B cell (primary cell): Measurements from ENCODE around the gene DHDDS. TPM values are rescaled to one million over a fixed set of nuclear protein-coding genes. Genes with fewer than 3 reads are reported as not detected.
A peak's percentile ranks its signal among the peaks of the same experiment; 100 is the strongest.

Experiments used
- ATAC-seq: fragments of 200-7000 bp; cut with Tn5 transposase; one replicate; pipeline ENCODE4 v1.10.0; 2021; ENCODE audit warnings: low read depth, mild to moderate bottlenecking, moderate number of reproducible peaks, moderate library complexity
- CTCF ChIA-PET: fragments of 350-600 bp; sonication (Branson Sonifier 250); formaldehyde crosslinking; loops from one replicate; lab custom pipeline; 2021; ENCODE audit warnings: antibody characterized with exemption, inconsistent platforms; lab: Charles Lee
- POLR2A ChIA-PET: fragments of 350-600 bp; sonication (Branson Sonifier 250); formaldehyde crosslinking; loops from one replicate; lab custom pipeline; 2021; ENCODE audit warnings: antibody characterized with exemption; lab: Charles Lee
- DNase-seq: peaks from one replicate; pipeline ENCODE4 v3.0.0; 2013
- H2AFZ ChIP-seq: 2 replicates; pipeline ENCODE4 v1.6.1; 2012; ENCODE audit warnings: mild to moderate bottlenecking, low read depth, low read length; ENCODE audit not compliant: insufficient read depth, poor library complexity, severe bottlenecking
- H3K27ac ChIP-seq, 2 donors: 1 replicate in 1 of 2; 2 replicates in 1 of 2; pipeline ENCODE4 v1.5.1; 2012 to 2013; ENCODE audit warnings: low read length in 2 of 2, mild to moderate bottlenecking in 2 of 2, moderate library complexity in 1 of 2
- H3K27me3 ChIP-seq, 4 experiments: fragments of 200-600 bp in 1 of 4; sonication (generic) in 1 of 4; replicated peaks in 1 of 4; 1 replicate in 2 of 4; 2 replicates in 2 of 4; pipeline versions ENCODE4 v1.6.1 to v1.7.0; 2013 to 2016; ENCODE audit warnings: low read length in 3 of 4, mild to moderate bottlenecking in 2 of 4, mixed read lengths in 1 of 4, moderate library complexity in 1 of 4; ENCODE audit not compliant: insufficient read depth in 4 of 4, control insufficient read depth in 3 of 4; ENCODE audit errors: control extremely low read depth in 1 of 4
- H3K36me3 ChIP-seq, 2 experiments: replicated peaks in 1 of 2; 1 replicate in 1 of 2; 2 replicates in 1 of 2; pipeline versions ENCODE4 v1.6.1 to v1.7.1; 2013; ENCODE audit warnings: low read length in 1 of 2; ENCODE audit not compliant: insufficient read depth in 2 of 2, control insufficient read depth in 1 of 2; ENCODE audit errors: control extremely low read depth in 1 of 2, extremely low read depth in 1 of 2
- H3K4me1 ChIP-seq, 2 donors: fragments of 200-600 bp in 1 of 2; sonication (generic) in 1 of 2; 1 replicate in 1 of 2; 2 replicates in 1 of 2; pipeline versions ENCODE4 v1.5.1 to v1.6.1; 2013 to 2017; ENCODE audit warnings: low read length in 2 of 2; ENCODE audit not compliant: control insufficient read depth in 2 of 2, insufficient read depth in 2 of 2
- H3K4me2 ChIP-seq: replicated peaks from 2 replicates; pipeline ENCODE3; 2012; ENCODE audit warnings: mild to moderate bottlenecking, low read depth, low read length; ENCODE audit not compliant: poor library complexity, severe bottlenecking
- H3K4me3 ChIP-seq, 5 experiments: fragments of 200-600 bp in 1 of 5; sonication (generic) in 1 of 5; 1 replicate in 3 of 5; 2 replicates in 2 of 5; pipeline versions ENCODE4 v1.5.1 to v1.7.0; 2011 to 2016; ENCODE audit warnings: low read length in 4 of 5, mild to moderate bottlenecking in 4 of 5, low read depth in 2 of 5, control low read depth in 1 of 5, moderate library complexity in 1 of 5; ENCODE audit not compliant: insufficient read depth in 1 of 5; ENCODE audit errors: control extremely low read depth in 1 of 5, extremely low read depth in 1 of 5
- H3K79me2 ChIP-seq: fragments of 200-600 bp; sonication (generic); one replicate; pipeline ENCODE4 v1.6.0; 2016; ENCODE audit warnings: low read length; ENCODE audit not compliant: control insufficient read depth, insufficient read depth
- H3K9ac ChIP-seq: fragments of 200-600 bp; sonication (generic); 2 replicates; pipeline ENCODE4 v1.6.1; 2017; ENCODE audit warnings: mild to moderate bottlenecking, low read length, moderate library complexity
- H3K9me3 ChIP-seq, 3 donors: one replicate each; pipeline versions ENCODE4 v1.6.1 to v1.7.1; 2013; ENCODE audit warnings: low read length in 2 of 3; ENCODE audit not compliant: control insufficient read depth in 2 of 3, insufficient read depth in 1 of 3; ENCODE audit errors: control extremely low read depth in 1 of 3
- H4K20me1 ChIP-seq: 2 replicates; pipeline ENCODE4 v1.6.0; 2012; ENCODE audit warnings: mild to moderate bottlenecking, low read length; ENCODE audit not compliant: insufficient read depth, control insufficient read depth, poor library complexity, severe bottlenecking
- H3K27ac Mint-ChIP-seq: one replicate; pipeline ENCODE4 v1.8.0; 2021; ENCODE audit warnings: mixed read lengths
- H3K27me3 Mint-ChIP-seq: one replicate; pipeline ENCODE4 v1.8.0; 2021; ENCODE audit warnings: mixed read lengths
- H3K4me1 Mint-ChIP-seq: one replicate; pipeline ENCODE4 v1.8.0; 2021; ENCODE audit warnings: mixed read lengths
- H3K4me3 Mint-ChIP-seq: one replicate; pipeline ENCODE4 v1.8.0; 2021; ENCODE audit warnings: mixed read lengths
- H3K9me3 Mint-ChIP-seq: one replicate; pipeline ENCODE4 v1.8.0; 2022; ENCODE audit warnings: mixed read lengths; ENCODE audit not compliant: insufficient read depth
- CTCF ChIP-seq: fragments of 200-600 bp; IDR thresholded peaks from one replicate; pipeline ENCODE4 v1.8.0; 2022; ENCODE audit warnings: antibody characterized with exemption, mild to moderate bottlenecking
- EZH2 ChIP-seq: IDR thresholded peaks from 2 replicates; pipeline ENCODE4 v1.6.1; 2012; ENCODE audit warnings: borderline replicate concordance, low read depth, mild to moderate bottlenecking, moderate library complexity, low read length; ENCODE audit not compliant: insufficient read depth, poor library complexity, severe bottlenecking
- WGBS: methylation state at CpG from one replicate; pipeline ENCODE4 v1.1.5; 2013; ENCODE audit warnings: missing lambda C conversion rate; ENCODE audit not compliant: insufficient coverage; 5-methylcytosine and 5-hydroxymethylcytosine counted together
- intact Hi-C: fragments of 100-400 bp; cut with micrococcal nuclease; formaldehyde crosslinking; loops from one replicate; pipeline ENCODE4 v1.10.0; 2022
- polyA plus RNA-seq: library from polyadenylated mRNA; depleted of rRNA; stranded (reverse); fragments of >200 nt; gene quantifications from 2 replicates; pipeline ENCODE4 v1.2.3, GENCODE V29; 2012
- total RNA-seq, 2 donors: library from RNA; stranded (reverse); fragments of 120-200 nt in 1 of 2; gene quantifications; 1 replicate in 1 of 2; 2 replicates in 1 of 2; pipeline versions ENCODE4 v1.2.3 to v1.2.4, GENCODE V29; 2013 to 2022

Gene DHDDS
- total and polyA plus RNA-seq, 2 donors (not counting 1 experiment from before 2014, with no cell fraction given), result 20.4 to 54.2 TPM

- H3K4me1 Mint-ChIP-seq, result no peaks in the 10 kb centered on the region
- ChIA-PET POLR2A (interaction anchor here (0.7 kb wide), 1 partner anchor 99 kb away, joined by 4 read pairs; the partner anchor contains the start of gene CD52), CTCF (interaction anchor here (0.5 to 3.7 kb wide), 54 partner anchors 8 to 394 kb away, joined by 3 to 35 read pairs (median 4); partner anchors contain the start of genes CEP85, DHDDS, HMGN2 and ZNF593)
- H3K9ac ChIP-seq, result no peak overlapping the region
- no peak overlapping the region for H3K27ac ChIP-seq
- WGBS, result 12% methylated on average over 5 of the region's 9 CpGs
- H3K27me3 ChIP-seq, result peaks cover 0 to 22% (median 19%) of the 10 kb centered on the region in 4 experiments
- H3K4me3 Mint-ChIP-seq, result no peak overlapping the region
- peak; percentile 90 for TF ChIP-seq CTCF
- no peak for TF ChIP-seq EZH2
- no peak overlapping the region for H3K4me3 ChIP-seq
- intact Hi-C loops, result loop anchor here (1.0 kb wide), 2 partner anchors 142 to 312 kb away; no protein-coding TSS in a partner anchor
- no peaks in the 10 kb centered on the region for H3K4me1 ChIP-seq
- no peaks in the 10 kb centered on the region for H3K9me3 Mint-ChIP-seq
- no peaks in the 10 kb centered on the region for H3K79me2 ChIP-seq
- peak; percentile 99 for ATAC-seq
- no peak overlapping the region for H2AFZ ChIP-seq
- H3K27me3 Mint-ChIP-seq, result peaks cover 40% of the 10 kb centered on the region
- no peak overlapping the region for H3K27ac Mint-ChIP-seq
- H3K4me2 ChIP-seq, result no peak overlapping the region
- H3K9me3 ChIP-seq, result peaks cover 0 to under 1% (median 0%) of the 10 kb centered on the region in 3 donors
- DNase-seq, result peak; percentile 85
- H4K20me1 ChIP-seq, result no peaks in the 10 kb centered on the region
- H3K36me3 ChIP-seq, result no peaks in the 10 kb centered on the region
Observed at GRCh38 chr1:26417111-26417759, 14.9 kb upstream of the DHDDS start.

GRCh38 chr1:26418865-26419349, 13.2 kb upstream of the DHDDS start:
- Histone ChIP-seq H3K27ac (no peak overlapping the region), H3K4me1 (no peaks in the 10 kb centered on the region), H3K9ac (no peak overlapping the region), H3K4me3 (no peak overlapping the region), H3K9me3 (no peaks in the 10 kb centered on the region), H3K36me3 (no peaks in the 10 kb centered on the region), H3K4me2 (no peak overlapping the region), H3K79me2 (no peaks in the 10 kb centered on the region), H3K27me3 (peaks cover 0 to 7% (median 6%) of the 10 kb centered on the region in 4 experiments), H4K20me1 (no peaks in the 10 kb centered on the region), H2AFZ (no peak overlapping the region)
- Mint-ChIP-seq H3K4me1 (no peaks in the 10 kb centered on the region), H3K4me3 (no peak overlapping the region), H3K27me3 (peaks cover 32% of the 10 kb centered on the region), H3K27ac (no peak overlapping the region), H3K9me3 (no peaks in the 10 kb centered on the region)
- no peak for TF ChIP-seq CTCF
- no peak for TF ChIP-seq EZH2
- CTCF ChIA-PET, result interaction anchor here (1.1 to 3.7 kb wide), 4 partner anchors 134 to 316 kb away, joined by 3 to 24 read pairs (median 3); no protein-coding TSS in a partner anchor
- intact Hi-C loops, result no loop called here
- 74% methylated on average over 3 of the region's 5 CpGs for WGBS
- POLR2A ChIA-PET, result no interaction called here
- no peak for ATAC-seq
- no peak for DNase-seq
